Activated T-cell treated with anti-CD3 and anti-CD28 coated beads for 24 hours (primary cell): ENCODE results near the gene TMEM129.
A peak's percentile ranks its signal among the peaks of the same experiment; 100 is the strongest.
"Not testable (repeated sequence)": the region's sequence is repeated elsewhere in the genome, so short reads cannot be mapped to it uniquely, and the experiment has no call there.

Experiments used
- DNase-seq: peaks from one replicate; pipeline ENCODE4 v3.0.0-alpha.2; 2020; ENCODE audit warnings: low read depth

The TMEM129 gene

DNA sequence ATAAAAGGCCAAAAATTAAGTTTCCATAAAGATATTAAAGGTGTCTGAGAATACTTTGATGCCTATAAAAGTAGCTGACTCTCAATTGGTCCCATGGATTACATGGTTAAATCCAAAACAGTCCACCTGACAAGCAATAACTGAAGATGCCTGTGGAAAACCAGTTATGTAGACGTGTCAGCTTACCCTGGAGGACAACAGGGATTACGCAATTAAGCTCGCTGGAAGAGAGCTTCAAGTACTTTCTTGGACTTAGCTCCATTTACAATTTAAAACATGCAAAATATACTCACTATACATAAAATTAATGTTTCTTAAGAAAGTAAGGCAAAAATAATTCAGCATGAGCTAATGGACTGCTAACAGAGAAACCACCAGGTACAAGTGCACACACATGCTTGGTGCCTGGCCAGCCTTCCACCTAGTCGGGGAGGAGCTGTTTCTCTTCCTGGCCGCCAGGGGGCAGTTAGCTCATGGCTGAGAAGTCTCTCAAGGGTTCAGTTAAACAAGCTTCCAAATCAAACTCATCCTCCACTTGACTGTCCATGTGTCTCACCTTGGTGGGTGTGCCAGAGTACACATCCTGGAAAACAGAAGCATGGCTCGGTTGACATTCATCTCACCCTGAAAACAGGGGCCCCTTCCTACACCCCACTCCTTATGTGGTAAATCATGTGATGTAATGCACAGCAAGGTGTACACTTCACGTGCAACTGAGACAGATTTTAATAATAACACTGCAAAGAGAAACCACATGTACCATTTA is 27.8 kb downstream of the TMEM129 start:
- DNase-seq: peak; percentile 65

- DNase-seq: no peak
Observed at GRCh38 chr4:1691737-1692373, 29.3 kb downstream of the TMEM129 start.

GRCh38 chr4:1690698-1691097 is 30.4 kb downstream of the TMEM129 start:
- no peak for DNase-seq

- no peak for DNase-seq
Observed at GRCh38 chr4:1686440-1687036, 34.6 kb downstream of the TMEM129 start.

- no peak for DNase-seq
Observed at GRCh38 chr4:1685235-1686150, 35.6 kb downstream of the TMEM129 start.

DNA sequence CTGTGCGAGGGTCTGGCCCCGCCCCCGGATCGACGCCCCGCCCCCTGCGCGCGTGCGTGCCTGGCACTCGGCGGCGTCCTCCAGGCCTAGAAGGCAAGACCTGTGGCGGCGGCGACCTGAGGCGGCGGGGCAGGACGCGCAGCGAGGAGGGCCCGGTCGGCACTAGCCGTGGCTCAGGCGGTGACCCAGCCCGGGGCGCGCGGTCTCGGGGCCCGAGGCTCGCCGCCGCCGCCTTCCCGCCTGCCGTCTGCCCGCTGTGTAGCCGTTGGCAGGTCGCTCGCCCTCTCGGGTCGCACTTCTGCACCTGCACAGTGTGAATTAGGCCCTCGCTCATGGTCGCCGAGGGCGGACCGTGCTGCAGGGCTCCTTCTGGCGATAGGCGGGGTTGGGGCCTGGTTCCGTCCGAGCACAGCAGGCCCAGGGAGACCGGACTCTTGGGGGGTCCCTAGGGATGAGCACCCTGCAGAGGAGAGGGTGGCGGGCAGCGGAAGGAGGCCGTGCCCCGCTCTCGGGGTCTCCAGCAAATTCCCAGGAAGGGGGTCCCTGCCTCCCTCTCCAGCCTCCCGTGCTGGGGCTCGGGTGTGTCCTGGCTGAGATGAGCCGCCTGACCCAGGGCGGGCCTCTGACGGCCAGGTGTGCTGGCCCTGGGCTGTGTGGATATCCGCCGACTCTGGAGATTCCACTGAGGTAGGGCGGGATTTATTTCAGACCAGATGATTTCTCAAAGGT is 36.5 kb downstream of the TMEM129 start:
- no peak for DNase-seq

GRCh38 chr4:1683736-1684505 is 37.2 kb downstream of the TMEM129 start, which contains the start of gene FAM53A:
Gene FAM53A, minus strand, starts transcription at chr4:1684313. Its CDS starts 15,572 bp downstream, at chr4:1668741.
- peak; percentile 92 for DNase-seq

DNA sequence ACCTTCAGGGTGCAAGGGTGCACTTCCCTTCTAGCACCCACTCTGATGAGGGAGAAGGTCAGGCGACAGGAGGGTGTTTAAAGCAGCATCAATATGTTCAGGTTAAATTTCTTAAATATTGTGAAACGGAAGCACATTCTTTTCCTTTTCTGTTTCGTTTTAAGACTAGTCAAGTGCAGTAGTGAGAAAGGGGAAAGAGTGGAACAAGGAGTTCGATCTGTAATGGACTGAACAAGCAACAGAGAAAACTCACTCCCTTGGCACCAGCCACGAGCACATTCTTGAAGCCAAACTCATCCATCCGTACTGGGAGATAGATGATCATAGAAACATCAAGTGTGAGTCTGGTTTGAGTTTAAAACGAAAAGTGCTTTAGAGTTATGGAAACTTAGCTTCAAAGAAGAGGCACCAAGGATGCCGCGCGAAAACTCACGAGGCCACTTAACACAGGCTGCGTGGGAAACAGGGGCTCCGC is 37.8 kb downstream of the TMEM129 start:
- no peak for DNase-seq

- no peak for DNase-seq
Observed at GRCh38 chr4:1682860-1683259, 38.3 kb downstream of the TMEM129 start.

DNA sequence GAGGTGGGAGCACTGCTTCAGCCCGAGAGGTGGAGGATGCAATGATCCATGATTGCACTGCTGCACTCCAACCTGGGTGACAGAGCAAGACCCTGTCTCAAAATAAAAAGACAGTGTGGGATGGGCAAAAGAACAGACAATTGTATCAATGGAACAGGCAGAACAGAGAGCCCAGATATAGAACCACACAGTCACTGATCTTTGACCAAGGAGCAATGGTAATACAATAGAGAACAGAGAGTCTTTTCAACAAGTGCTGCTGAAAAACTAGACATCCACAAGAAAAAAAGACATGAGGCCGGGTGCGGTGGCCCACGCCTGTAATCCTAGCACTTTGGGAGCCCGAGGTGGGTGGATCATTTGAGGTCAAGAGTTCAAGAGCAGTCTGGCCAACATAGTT is 42.9 kb downstream of the TMEM129 start:
- no peak for DNase-seq

GRCh38 chr4:1676605-1677525 is 44.3 kb downstream of the TMEM129 start:
- DNase-seq: no peak

DNA sequence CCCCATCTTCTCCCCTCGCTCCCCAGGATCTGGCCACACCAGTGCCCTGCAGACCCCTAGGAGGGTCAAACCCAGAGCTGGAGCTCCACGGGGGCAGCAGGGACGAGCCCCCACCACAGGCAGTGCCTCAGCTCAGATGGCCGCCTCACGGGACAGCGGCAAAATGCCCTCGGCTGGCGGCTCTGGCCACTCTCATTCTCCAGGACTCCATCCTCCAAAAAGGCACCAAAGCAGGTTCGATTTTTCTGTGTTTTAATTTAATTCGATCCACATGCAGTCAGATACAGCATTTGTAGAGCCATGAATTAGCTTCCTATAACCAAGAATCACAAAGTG is 45.4 kb downstream of the TMEM129 start:
- DNase-seq: no peak

DNA sequence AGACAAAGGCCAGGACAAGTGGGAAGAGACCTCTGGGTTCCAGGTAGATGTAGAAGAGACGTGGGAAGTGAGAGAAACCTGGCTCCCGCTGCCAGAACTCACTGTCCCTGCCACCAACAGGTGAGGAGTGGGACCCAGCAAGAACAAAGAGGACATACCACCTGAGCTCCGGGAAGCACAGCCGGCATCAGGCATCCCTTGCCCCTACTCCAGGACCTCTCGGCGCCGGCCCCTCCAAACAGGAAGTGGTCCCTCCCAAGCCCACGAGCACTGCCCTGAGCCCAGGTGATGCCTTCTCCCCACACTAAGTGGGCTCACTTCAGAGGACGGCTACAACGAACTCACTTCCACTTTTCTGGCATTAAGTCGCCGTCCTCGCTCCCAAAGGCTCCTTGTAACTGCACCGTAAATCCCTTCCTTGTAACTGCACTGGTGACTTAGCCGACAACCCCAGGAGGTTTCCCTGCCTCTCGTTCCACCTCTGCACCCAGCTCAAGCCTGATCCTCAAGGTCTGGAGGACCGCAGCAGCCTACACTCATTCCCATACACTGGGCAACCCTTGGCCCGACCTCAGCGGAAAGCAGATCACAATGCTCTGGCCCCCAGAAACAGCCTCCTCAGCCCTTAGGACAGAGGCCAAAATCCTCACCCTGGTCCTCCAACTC is 45.9 kb downstream of the TMEM129 start:
- no peak for DNase-seq

- DNase-seq: no peak
Observed at GRCh38 chr4:1674682-1675081, 46.4 kb downstream of the TMEM129 start.

DNA sequence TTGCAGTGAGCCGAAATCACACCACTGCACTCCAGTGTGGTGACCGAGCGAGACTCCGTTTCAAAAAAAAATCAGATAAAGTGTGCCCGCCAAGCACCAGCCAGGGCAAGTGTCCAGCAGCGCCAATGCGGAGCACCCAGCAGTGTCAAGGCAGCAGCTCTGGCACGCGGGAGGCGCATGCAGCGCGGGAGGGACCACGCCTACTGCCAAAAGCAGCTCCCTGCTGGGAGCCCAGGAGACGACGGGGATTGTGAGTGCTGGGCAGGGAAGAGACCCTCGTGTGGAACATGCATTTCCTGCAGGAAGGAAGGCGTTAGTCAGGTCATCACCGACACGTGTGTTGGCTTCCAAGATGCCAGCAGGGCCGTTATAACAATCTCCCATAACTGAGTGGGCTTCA is 47.5 kb downstream of the TMEM129 start:
- DNase-seq: no peak

DNA sequence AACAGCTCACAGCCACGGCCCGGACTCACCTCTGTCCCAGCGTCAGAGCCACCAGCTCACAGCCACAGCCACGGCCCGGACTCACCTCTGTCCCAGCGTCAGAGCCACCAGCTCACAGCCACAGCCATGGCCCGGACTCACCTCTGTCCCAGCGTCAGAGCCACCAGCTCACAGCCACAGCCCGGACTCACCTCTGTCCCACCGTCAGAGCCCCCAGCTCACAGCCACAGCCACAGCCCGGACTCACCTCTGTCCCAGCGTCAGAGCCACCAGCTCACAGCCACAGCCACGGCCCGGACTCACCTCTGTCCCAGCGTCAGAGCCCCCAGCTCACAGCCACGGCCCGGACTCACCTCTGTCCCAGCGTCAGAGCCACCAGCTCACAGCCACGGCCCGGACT is 50.1 kb downstream of the TMEM129 start:
- DNase-seq: not testable (repeated sequence)

GRCh38 chr4:1670279-1670678 is 50.8 kb downstream of the TMEM129 start:
- no peak for DNase-seq

DNA sequence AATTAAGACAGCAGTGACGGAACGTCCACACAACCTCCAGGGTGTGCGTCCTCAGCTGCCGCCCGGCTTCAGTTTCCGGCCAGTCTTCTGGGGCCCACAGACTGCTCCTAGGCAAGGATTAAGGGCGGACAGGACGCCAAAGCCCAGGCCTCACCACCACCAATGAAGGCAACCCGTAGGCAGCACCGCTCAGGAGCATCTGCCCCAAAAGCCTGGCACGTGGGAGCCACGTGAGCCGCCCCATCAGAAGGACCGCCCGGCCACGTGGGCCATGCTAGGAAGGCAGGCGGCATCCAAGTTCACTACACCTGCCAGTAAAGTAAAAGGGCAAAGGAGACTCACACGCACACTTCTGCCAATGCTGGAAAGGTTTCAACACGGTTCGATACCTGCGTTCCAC is 51.3 kb downstream of the TMEM129 start:
- DNase-seq: no peak

- DNase-seq: no peak
Observed at GRCh38 chr4:1669270-1669669, 51.9 kb downstream of the TMEM129 start.
